LNCaP clone FGC (cell line): ENCODE measurements around the gene OTX2.

Experiments
- DNase-seq: peaks from one replicate; pipeline ENCODE4 v3.0.0-alpha.2; 2011; ENCODE audit warnings: low read depth
- H3K4me3 ChIP-seq: 2 replicates; pipeline ENCODE4 v1.5.1; 2011; ENCODE audit warnings: mild to moderate bottlenecking, low read depth, low read length, control low read depth
- CTCF ChIP-seq: IDR thresholded peaks from 2 replicates; pipeline ENCODE4 v1.5.1; 2012; ENCODE audit warnings: mild to moderate bottlenecking; ENCODE audit not compliant: control insufficient read depth, insufficient read depth; ENCODE audit errors: extremely low read depth

The OTX2 gene

GRCh38 chr14:56813143-56813551 lies 2.9 kb upstream of the OTX2 start:
- no peak for TF ChIP-seq CTCF
- DNase-seq, result no peak
- no peak overlapping the region for H3K4me3 ChIP-seq

GRCh38 chr14:56812364-56813141 lies 2.3 kb upstream of the OTX2 start:
- no peak for DNase-seq
- no peak overlapping the region for H3K4me3 ChIP-seq
- TF ChIP-seq CTCF, result no peak

GRCh38 chr14:56811593-56812363 lies 1.5 kb upstream of the OTX2 start:
- TF ChIP-seq CTCF, result no peak
- DNase-seq, result no peak
- H3K4me3 ChIP-seq, result no peak overlapping the region

- DNase-seq, result no peak
- H3K4me3 ChIP-seq, result no peak overlapping the region
- TF ChIP-seq CTCF, result no peak
These were observed 735 bp upstream of the OTX2 start for GRCh38 chr14:56810836-56811592.

GRCh38 chr14:56809270-56810146 lies 771 bp downstream of the OTX2 start:
- no peak overlapping the region for H3K4me3 ChIP-seq
- DNase-seq, result no peak

More at GRCh38 chr14:56809270-56810146, 771 bp downstream of the OTX2 start:
- no peak for TF ChIP-seq CTCF
